Smooth muscle cell (in vitro differentiated cells): Measurements from ENCODE around the gene JAZF1. TPM values are rescaled to one million over a fixed set of nuclear protein-coding genes. Genes with fewer than 3 reads are reported as not detected.
A peak's percentile ranks its signal among the peaks of the same experiment; 100 is the strongest.

ENCODE experiments used
- DNase-seq: peaks from one replicate; lab custom pipeline; 2025; ENCODE audit not compliant: unreplicated experiment; lab: John Stamatoyannopoulos, UW
- H2AFZ ChIP-seq: fragments of 200-600 bp; sonication (generic); 2 replicates; pipeline ENCODE4 v1.6.0; 2016; ENCODE audit warnings: antibody characterized with exemption, low read depth, mild to moderate bottlenecking
- H3F3A ChIP-seq: fragments of 200-600 bp; sonication (generic); 2 replicates; pipeline ENCODE4 v1.6.0; 2017; ENCODE audit warnings: antibody characterized with exemption, low read depth
- H3K27ac ChIP-seq: fragments of 200-600 bp; sonication (generic); 2 replicates; pipeline ENCODE4 v1.5.1; 2016; ENCODE audit warnings: low read depth, mild to moderate bottlenecking
- H3K27me3 ChIP-seq: fragments of 200-600 bp; sonication (generic); 2 replicates; pipeline ENCODE4 v1.6.1; 2016; ENCODE audit warnings: low read depth, mild to moderate bottlenecking
- H3K36me3 ChIP-seq: fragments of 200-600 bp; sonication (generic); 2 replicates; pipeline ENCODE4 v1.5.1; 2016; ENCODE audit warnings: low read depth
- H3K4me1 ChIP-seq: fragments of 200-600 bp; sonication (generic); 2 replicates; pipeline ENCODE4 v1.5.1; 2016; ENCODE audit warnings: low read depth
- H3K4me2 ChIP-seq: fragments of 200-600 bp; sonication (generic); 2 replicates; pipeline ENCODE4 v1.6.0; 2016; ENCODE audit warnings: mild to moderate bottlenecking
- H3K4me3 ChIP-seq: fragments of 200-600 bp; sonication (generic); 2 replicates; pipeline ENCODE4 v1.5.1; 2016; ENCODE audit warnings: mild to moderate bottlenecking
- H3K79me2 ChIP-seq: fragments of 200-600 bp; sonication (generic); 2 replicates; pipeline ENCODE4 v1.6.0; 2016; ENCODE audit warnings: low read depth, mild to moderate bottlenecking
- H3K9ac ChIP-seq: fragments of 200-600 bp; sonication (generic); 2 replicates; pipeline ENCODE4 v1.6.0; 2016; ENCODE audit warnings: low read depth
- H3K9me3 ChIP-seq: fragments of 200-600 bp; sonication (generic); replicated peaks from 2 replicates; pipeline ENCODE4 v1.5.1; 2016; ENCODE audit warnings: low read depth
- H4K20me1 ChIP-seq: fragments of 200-600 bp; sonication (generic); 2 replicates; pipeline ENCODE4 v1.6.0; 2016; ENCODE audit warnings: low read depth
- WGBS: methylation state at CpG from one replicate; pipeline ENCODE4 v1.1.7; 2016; ENCODE audit warnings: low lambda C conversion rate; 5-methylcytosine and 5-hydroxymethylcytosine counted together
- polyA plus RNA-seq: library from polyadenylated mRNA; unstranded; fragments of >200 nt; fragmentation: Nextera tagmentation; extraction: Ambion mirVana; gene quantifications from 2 replicates; pipeline ENCODE4 v1.2.1, GENCODE V29; 2016
- total RNA-seq: library from RNA; depleted of rRNA; stranded (reverse); fragments of >200 nt; gene quantifications from 2 replicates; pipeline ENCODE4 v1.2.3, GENCODE V29; 2014
- TF ChIP-seq, protein P1 (sequence below): fragments of 200-600 bp; sonication (generic); IDR thresholded peaks from 2 replicates; pipeline ENCODE4 v1.5.1; 2017; ENCODE audit warnings: borderline replicate concordance, mild to moderate bottlenecking, antibody characterized with exemption; ENCODE audit not compliant: insufficient read depth, poor library complexity, severe bottlenecking

Gene JAZF1
- total and polyA plus RNA-seq, 2 experiments from 2014 or later = 17.4 to 18.0 TPM

DNA sequence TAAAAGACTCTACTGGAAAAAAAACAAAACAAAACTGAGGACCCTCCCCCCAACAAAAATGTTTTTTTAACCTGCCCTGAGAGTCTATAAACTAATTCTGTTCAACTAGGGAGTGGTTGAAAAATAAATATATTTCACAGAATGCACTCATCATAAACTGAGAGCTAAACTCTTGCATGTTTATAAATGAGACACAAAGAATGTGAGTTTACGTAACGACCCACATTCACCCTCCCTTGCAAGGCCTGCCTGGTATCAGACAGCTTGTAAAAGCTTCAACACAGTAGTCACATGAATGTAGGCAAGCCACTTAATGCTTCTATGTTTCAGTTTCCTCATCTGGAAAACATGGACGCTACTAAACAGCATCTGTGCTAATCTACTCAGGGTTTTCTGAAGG is 50.3 kb downstream of the JAZF1 start:
- Histone ChIP-seq H3F3A (peaks cover 23% of the 10 kb centered on the region), H2AFZ (no peak overlapping the region), H3K36me3 (no peaks in the 10 kb centered on the region), H3K9me3 (no peaks in the 10 kb centered on the region), H3K9ac (no peak overlapping the region), H3K4me2 (peak overlapping the region; percentile 62), H4K20me1 (peaks cover 30% of the 10 kb centered on the region), H3K27ac (peak overlapping the region; percentile 71), H3K4me1 (peaks cover 8% of the 10 kb centered on the region), H3K4me3 (no peak overlapping the region), H3K27me3 (no peaks in the 10 kb centered on the region), H3K79me2 (peaks cover 39% of the 10 kb centered on the region)
- 12% methylated on average over 3 of the region's 3 CpGs for WGBS
- TF ChIP-seq, protein P1, sequence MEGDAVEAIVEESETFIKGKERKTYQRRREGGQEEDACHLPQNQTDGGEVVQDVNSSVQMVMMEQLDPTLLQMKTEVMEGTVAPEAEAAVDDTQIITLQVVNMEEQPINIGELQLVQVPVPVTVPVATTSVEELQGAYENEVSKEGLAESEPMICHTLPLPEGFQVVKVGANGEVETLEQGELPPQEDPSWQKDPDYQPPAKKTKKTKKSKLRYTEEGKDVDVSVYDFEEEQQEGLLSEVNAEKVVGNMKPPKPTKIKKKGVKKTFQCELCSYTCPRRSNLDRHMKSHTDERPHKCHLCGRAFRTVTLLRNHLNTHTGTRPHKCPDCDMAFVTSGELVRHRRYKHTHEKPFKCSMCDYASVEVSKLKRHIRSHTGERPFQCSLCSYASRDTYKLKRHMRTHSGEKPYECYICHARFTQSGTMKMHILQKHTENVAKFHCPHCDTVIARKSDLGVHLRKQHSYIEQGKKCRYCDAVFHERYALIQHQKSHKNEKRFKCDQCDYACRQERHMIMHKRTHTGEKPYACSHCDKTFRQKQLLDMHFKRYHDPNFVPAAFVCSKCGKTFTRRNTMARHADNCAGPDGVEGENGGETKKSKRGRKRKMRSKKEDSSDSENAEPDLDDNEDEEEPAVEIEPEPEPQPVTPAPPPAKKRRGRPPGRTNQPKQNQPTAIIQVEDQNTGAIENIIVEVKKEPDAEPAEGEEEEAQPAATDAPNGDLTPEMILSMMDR = no peak
- DNase-seq = no peak

DNA sequence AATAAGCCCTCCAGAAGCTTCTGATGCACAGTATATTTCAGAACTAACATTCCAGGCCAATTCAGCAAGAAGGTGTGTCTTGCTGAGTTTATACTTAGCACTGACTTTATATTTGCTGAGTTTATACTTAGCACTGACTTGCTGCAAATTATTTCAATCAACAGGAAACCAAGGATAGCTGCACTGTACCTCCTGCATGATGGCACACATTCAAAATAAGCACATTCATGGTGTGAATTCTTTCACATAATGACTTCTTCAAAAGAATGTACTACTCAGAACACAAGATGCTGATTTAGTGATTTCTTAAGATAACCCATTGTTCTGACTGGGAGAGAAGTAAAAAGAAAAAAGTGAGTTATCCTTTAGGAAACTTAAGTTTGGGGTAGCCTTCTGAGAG is 52.0 kb downstream of the JAZF1 start:
- Histone ChIP-seq H3K4me1 (peaks cover 8% of the 10 kb centered on the region), H4K20me1 (peaks cover 36% of the 10 kb centered on the region), H3K27me3 (no peaks in the 10 kb centered on the region), H2AFZ (no peak overlapping the region), H3K27ac (no peak overlapping the region), H3K9me3 (no peaks in the 10 kb centered on the region), H3K4me3 (no peak overlapping the region), H3K9ac (no peak overlapping the region), H3K4me2 (no peak overlapping the region), H3K79me2 (peaks cover 39% of the 10 kb centered on the region), H3K36me3 (no peaks in the 10 kb centered on the region), H3F3A (peaks cover 20% of the 10 kb centered on the region)
- TF ChIP-seq, protein P1 = no peak
- DNase-seq = no peak

DNA sequence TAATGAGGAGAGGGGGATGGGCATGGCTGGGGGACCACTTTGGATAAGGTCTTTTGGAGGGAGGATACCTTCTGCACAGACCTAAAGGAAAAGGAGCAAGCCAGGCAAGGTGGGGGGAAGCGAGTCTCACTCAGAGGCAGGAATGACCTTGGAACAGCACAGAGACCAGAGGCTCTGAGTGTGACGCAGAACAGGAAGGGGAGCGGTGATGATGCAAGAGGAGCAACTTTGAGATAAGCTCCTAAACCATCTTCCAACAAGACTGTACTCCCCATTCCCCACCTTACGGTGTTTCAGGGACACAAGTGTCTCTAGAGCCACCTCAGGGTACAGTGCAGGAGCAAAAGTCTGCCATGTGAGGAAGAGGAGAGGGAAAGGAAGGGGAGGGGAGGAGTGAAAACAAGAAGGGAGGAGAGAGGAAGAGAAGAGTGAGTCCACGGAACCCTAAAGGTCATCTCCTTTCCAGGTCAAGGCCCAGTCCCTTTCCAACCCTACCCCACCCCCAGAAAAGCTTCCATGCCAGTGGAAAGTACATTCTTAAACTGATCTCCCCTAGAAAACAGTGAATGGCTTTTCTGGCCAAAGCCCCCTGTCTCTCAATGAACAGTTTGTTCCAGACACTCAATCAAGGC is 54.1 kb downstream of the JAZF1 start:
- H3K9ac ChIP-seq = no peak overlapping the region
- H3K79me2 ChIP-seq = peaks cover 42% of the 10 kb centered on the region
- DNase-seq = no peak
- H3K36me3 ChIP-seq = no peaks in the 10 kb centered on the region
- H3K27me3 ChIP-seq = no peaks in the 10 kb centered on the region
- H3K9me3 ChIP-seq = no peaks in the 10 kb centered on the region
- TF ChIP-seq, protein P1 = no peak
- H2AFZ ChIP-seq = no peak overlapping the region
- no peak overlapping the region for H3K4me3 ChIP-seq
- peaks cover 25% of the 10 kb centered on the region for H4K20me1 ChIP-seq
- no peak overlapping the region for H3K27ac ChIP-seq
- no peak overlapping the region for H3K4me2 ChIP-seq
- WGBS = 78% methylated on average over 5 of the region's 5 CpGs
- peaks cover 5% of the 10 kb centered on the region for H3K4me1 ChIP-seq
- H3F3A ChIP-seq = peaks cover 12% of the 10 kb centered on the region
